Measurements from ENCODE around the gene TOR1B.

TOR1B gene

DNA sequence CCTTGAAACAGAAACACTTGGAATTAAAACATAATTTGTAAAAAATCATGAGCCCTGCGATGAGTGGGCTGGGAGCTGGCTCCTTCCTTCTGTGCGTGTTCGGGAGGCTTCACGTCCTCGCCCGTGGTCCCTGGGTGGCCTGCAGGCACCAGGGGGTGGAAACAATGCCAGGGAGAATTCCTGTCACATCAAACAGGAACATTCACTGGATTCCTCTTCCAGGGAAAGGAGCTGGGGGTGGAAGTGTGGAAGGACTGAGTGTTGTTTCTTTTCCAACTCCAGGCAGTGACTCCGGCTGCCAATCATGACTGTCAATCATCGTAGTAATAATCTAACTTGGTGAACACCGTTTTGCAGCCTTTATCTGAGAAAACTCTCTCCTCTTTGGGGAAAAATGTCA is 10.7 kb downstream of the TOR1B start:
- DNase-seq (ENCODE audit: low read depth in 2 of 3, low spot score in 2 of 3), result no peak

DNA sequence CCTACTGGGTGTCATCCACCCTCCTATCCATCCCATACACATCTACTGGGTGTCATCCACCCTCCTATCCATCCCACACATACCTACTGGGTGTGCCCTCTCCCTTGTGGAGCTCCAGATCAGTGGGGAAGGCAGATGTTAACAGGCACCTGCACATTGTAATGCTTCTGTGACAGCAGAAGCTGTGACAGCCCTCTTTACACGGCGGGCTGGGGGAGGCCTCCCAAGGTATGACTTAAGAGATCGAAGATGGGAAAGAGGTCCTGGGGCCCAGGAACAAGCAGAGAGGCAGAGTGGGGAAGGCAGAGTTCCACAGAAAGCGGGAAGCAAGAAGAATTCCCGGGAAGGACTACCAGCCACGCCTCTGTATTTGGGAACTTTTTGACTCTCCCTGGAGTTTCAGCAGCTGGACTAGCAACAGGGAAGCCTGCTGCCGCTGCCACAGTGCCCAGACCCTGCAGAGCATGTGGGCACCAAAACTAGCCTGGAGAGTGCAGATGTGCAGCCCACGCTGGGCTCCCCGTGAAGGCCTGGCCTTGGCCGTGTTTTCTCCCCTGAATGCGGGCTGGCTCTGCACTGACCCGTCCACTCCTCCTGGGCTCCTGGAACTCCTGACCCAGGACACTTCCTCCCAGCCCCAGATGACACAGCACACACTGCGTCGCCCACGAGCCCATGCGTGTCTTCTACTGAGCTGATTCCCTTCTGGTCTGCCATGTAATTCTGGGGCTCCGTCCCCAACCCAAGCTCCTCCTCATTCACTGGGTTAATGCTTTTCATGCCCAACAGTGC is 11.6 kb downstream of the TOR1B start:
- DNase-seq (ENCODE audit: low read depth in 2 of 3, low spot score in 2 of 3), result no peak

DNA sequence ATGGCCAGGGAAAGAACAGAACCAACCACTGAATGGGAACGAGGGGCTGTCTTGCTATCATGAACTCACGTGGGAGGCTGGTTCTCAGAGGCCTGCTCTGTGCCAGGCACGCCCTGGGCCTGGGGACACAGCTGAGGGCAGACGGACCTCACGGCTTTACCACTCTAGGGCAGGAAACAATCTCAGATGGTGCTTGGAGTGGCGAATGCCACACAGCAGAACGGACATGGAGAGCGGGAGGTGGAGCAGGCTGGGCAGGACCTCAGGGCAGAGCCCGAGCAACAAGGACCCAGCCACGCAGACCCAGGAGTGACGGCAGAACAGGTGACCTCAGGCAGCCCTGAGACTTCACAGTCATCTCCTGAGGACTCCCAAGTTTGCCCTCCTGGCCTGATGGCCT is 12.3 kb downstream of the TOR1B start:
- no peak for DNase-seq (ENCODE audit: low read depth in 2 of 3, low spot score in 2 of 3)

DNA sequence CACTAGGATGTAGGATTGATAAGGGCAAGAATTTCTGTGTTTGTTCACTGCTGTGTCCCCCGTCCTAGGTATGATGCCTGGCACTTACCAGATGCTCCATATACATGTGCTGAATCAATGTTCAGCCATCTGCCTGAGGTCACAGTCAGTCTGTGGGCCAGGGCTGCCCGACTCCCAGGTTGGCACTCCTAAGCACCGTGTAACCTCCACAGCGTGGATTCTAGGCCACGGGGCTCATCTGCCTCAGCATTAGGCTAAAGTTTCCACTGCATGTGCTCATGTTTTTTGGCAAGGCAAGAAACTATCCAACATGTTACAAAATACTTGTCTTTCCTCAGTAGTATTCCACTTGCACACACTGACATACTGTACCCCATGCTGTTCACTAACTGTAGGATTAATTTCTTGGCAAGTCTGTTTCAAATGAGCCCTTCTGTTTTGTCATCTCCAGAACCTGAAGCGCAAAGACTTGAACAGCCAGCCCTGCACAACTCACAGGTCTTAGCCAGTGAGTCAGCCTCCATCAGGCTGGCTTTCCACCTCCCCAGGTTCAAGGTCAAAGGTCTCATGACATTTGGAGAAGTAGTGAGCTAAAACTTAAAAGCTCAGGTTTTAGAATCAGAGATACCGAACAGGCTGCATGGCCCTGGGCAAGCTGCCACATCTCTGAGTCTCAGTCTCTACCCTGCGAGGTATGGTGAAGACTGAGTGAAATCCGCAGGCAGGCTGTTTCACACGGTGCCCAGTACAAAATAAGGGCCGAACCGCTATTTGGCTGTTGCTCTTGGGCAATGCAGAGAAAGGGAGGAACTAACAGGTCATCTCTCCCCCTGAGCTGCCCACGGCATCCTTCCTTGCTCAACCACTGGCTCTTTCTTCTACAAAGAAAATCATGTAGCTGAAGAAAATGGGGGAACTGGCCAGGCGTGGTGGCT is 13.8 kb downstream of the TOR1B start:
- DNase-seq (ENCODE audit: low read depth in 2 of 3, low spot score in 2 of 3), result no peak

DNA sequence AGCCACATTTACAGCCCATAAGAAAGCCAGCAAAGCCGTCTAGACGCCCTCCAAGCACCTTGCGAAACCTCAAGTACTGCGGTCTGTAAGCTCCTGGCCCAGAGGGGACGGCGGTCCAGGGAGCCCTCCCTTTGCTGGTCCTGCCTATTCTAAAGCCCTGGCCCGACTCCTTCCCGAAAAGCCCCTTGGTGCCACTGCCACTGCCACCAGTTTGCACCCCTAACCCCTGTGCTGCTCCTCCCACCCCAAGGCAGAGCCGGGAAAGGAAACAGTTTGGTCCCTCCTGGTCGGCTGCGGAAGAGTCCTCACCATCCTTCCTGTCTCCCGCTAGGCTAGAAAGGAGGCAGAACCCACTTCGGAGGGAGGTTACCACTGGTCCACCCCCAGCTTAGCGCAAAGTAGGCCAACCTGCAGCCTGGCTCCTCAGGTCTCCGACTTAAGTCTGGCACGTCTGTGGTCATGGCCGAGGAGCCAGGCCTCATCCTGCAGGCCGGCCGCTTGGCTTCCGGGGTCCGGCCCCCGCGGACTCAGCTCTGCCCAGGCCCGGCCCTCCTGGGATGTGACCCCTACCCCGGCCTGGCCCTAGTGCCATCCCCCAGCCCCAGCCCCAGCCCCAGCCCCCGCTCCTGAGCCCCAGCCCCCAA is 20.0 kb downstream of the TOR1B start:
- DNase-seq (ENCODE audit: low read depth in 2 of 3, low spot score in 2 of 3), result no peak

DNA sequence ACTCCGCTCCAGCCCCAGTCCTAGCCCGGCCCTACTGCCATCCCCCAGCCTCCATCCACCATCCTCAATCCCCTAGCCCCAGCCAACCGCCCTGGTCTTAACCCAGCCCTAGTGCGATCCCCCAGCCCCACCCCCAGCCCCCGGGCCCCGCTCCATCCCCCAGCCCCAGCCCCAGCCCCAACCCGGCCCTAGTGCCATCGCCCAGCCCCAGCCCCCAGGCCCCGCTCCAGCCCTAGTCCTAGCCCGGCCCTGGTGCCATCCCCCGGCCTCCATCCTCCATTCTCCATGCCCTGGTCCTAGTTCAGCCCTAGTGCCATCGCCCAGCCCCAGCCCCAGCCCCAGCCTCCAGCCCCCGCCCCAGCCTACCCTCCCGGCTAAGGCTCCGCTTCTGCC is 20.6 kb downstream of the TOR1B start:
- DNase-seq (ENCODE audit: low read depth in 2 of 3, low spot score in 2 of 3), result no peak

DNA sequence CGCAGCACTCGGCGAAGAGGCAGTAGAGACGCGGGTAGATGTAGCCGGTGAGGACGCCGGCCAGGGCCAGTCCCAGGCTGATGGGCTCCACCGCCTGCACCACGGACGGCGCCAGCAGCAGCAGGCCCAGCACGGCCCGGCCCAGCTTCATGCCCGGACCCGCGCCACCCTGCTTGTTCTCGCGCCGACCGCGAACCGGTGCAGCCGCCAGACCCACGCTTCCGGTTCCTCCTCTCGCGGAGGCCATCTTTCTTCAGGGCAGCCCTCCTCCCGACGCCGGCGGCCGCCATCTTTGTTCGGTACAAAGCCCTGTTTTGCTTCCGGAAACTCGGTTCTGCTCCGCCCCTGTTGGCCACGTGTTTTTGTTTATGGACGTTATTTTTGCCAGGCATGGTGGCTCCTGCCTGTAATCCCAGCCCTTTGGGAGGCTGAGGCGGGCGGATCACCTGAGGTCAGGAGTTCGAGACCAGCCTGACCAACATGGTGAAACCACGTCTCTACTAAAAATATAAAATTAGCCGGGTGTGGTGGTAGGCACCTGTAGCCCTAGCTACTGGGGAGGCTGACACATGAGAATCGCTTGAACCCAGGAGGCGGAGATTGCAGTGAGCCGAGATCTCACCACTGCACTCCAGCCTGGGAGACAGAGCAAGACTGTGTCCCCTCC is 21.1 kb downstream of the TOR1B start, which contains the start of gene TOR1A:
TOR1A (minus strand) TSS at position 202 of the 667 bp plus-strand sequence; CDS start at position 151, 51 bp downstream.
- peak; percentile 69 to 83 (median 81) for DNase-seq (ENCODE audit: low read depth in 2 of 3, low spot score in 2 of 3)

DNA sequence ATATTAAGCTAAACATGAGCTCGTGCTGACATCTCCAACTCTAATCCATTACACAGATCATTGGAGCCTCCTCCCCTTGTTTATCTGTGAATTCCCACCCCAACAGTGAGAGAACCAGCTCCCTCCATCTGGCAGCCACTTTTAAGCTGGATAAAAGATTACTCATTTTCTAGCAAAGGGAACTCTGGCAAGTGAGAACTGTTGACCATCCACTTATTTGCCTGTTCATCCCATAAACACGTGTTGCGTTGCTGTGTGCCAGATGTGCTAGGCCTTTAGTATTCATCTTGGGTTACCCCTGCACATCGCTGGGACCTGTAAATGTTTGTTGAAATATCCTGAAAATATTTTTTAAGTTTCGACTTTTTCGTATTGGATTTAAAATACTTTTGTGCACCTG is 23.4 kb downstream of the TOR1B start:
- no peak for DNase-seq (ENCODE audit: low read depth in 2 of 3, low spot score in 2 of 3)

DNA sequence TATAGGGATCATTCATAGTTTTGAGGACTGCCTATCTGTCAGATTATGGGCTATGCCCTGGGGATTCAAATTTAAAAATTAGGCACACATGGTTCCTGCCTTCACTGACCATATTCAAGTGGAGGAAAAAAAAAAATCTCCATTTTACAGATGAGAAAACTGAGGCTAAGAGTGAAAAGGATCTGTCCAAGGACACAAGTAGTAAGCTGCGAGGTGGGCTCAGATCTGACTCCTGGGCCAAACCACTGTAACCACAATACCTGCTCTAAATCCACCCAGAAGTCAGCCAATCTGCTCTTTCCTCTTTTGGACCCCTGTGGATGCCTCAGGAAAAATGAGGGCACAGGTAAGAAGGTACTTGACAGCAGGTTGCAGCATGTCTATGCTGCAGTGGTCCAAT is 23.8 kb downstream of the TOR1B start:
- no peak for DNase-seq (ENCODE audit: low read depth in 2 of 3, low spot score in 2 of 3)

DNA sequence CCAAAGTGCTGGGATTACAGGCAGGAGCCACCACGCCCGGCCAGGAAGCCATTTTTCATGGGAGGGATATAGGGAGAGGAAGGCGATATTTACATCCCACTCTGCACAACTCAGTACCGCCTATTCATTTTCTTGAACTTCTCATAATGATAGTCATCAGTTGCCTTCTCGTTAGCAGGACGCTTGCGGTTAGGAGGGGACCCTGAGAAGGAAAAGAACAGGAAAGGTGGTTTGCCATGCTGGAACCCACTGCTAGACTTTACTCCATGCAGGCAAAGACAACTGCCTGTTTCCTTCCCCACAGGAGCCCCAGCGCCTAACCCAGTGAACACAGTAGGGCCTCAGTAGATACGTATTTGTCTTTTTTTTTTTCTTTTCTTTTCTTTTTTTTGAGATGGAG is 25.1 kb downstream of the TOR1B start:
- no peak for DNase-seq (ENCODE audit: low read depth in 2 of 3, low spot score in 2 of 3)

DNA sequence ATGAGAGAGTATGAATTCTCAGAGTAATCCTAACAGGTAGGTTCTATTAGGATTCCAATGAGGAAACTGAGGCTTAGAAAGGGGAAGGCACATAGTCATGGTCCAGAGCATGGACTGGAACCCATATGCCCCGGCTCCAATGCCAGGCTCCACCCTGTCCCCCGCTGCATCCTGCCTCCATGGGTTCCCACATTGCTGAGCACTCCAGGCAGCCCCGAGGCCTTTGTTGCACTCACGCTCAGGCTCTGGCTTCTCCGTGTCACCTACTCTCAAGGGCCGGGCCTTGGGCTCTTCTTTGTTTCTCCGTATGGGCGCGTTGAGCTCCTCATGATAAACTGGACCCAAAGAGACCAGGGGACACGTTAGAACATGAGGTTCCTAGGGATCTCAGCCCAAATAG is 26.0 kb downstream of the TOR1B start:
- DNase-seq (ENCODE audit: low read depth in 2 of 3, low spot score in 2 of 3), result no peak

DNA sequence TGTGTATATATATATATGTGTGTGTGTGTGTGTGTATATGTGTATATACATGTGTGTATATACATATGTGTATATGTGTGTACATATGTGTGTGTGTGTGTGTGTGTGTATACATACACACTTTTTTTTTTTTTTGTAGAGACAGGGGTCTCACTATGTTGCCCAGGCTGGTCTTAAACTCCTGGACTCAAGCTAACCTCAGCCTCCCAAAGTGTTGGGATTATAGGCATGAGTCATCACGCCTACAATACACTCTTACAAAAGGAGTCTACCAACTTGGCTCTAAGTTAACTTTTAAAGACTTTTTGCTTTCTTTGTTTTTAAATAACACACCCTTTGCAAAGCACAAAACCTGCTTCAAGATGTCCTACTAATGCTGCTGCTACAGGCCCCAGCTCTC is 30.0 kb downstream of the TOR1B start:
- DNase-seq (ENCODE audit: low read depth in 2 of 3, low spot score in 2 of 3), result no peak

DNA sequence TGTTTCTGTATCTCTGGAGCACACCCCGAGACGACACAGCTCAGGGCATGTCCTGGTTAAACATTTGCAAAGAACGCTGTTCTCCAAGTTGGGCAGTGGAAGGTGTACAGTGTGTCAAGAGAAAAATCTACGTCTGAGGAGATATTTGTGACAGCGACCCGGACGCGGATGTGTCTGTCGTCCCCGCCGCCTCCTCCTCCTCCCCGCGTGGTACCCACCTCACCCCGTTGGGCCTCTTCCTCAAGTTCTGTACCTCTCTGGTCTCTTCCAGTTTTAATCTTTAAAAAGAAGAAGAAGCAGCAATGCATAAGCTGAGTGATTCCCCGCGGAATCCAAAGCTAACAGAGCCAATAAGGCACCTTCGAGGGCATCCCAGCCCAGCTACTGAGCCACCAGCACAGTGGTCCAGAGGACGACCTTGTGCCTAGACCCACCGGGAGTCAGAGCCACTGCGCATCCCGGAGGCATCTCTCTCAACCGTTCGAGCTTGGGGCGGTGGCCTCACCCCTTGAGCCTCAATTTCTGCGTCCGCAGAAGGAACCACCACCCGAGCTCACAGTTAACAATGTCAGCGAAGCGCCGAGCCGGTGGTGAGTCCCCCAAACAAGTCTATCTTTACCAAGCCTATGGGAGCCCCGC is 31.6 kb downstream of the TOR1B start:
- no peak for DNase-seq (ENCODE audit: low read depth in 2 of 3, low spot score in 2 of 3)

DNA sequence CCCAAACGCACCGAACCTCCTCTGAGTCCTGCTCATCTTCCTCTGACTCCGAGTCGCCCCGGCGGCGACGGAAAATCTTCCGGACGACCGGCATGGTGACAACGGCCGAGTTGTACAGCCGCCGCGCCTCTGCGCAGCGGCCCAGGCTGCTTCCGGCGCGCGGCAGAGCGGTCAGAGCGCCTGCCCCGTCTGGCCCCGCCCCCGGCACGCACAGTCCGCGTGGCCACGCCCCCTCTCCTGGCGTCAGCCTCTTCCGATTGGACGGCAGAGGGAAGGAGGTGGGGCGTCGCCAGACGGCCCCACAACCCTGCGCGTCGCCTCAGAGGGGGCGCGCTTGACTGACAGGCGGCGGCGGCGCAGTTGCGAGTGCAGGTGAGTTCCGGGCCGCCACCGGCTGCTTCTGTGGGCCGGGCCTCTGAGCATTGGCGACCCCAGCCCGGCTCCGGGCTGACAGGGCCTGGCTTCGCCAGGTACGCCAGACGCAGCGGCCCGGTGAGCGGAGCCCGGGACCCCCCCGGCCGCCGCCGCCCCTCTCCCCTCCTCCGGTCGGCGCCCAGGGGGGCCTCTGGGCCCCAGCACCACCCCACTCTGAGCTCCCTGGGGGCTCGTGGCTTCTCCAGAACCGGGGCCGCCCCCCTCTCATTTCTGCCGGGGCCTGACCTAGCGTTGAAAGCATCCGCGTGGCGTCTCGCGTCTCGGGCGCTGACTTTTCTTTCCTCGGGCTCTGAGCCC is 32.3 kb downstream of the TOR1B start, which contains the start of the genes C9orf78 and USP20:
C9orf78 (minus strand) TSS at position 148 of the 732 bp plus-strand sequence; CDS start at position 94, 54 bp downstream.
USP20 (plus strand) TSS at position 331 of the 732 bp plus-strand sequence. CDS start 17,098 bp downstream, outside the sequence.
- DNase-seq (ENCODE audit: low read depth in 2 of 3, low spot score in 2 of 3), result peak; percentile 87 to 94 (median 87)

DNA sequence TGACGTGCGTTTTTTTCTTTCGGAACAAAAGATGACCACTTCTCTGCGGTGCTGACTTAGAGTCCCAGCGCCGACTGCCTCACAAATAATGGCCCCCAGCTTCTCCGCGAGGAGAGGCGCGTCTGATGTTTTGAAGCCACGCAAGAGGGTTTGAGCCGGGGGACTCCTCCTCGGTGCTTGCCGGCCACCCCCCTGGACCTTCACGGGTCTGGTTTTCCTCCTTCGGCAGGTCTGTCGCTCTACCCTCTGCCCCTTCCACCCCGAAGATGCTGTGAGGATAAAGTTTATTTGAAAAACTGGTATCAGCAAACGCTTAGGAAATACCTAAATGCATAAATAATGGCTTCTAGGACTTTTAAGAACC is 32.9 kb downstream of the TOR1B start:
- DNase-seq (ENCODE audit: low read depth in 2 of 3, low spot score in 2 of 3), result no peak

DNA sequence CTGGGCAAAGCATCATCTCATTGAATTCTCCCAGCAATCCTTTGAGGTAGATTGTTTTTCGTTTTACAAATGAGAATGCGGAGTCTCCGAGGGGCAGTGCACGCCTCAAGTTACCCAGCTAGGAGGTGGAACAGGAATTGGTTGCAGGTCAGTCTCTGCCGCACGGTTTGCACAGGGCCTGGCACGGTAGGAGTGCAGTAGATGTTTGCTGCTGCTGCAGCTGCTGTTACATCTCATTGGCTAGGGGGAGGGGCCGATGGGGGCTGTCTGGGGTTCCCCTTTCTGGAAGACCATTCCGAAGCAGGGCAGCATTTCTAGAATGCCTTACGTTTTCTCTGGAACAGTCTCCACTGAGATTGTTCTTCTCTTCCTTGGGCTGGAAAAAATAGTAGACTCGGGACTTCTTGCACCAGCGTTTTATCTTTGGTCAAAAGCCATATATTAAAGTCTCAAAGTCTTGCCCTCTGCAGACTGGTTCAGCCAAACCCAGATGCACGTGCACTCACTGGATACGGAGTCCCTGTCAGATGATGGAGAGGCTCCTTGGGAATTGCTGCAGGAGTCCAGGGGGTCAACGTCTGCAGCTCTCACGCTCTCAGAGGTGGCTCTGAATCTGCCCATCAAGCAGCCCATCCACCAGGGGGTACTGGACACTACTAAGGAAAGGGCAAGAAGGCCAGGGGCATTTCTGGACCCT is 33.5 kb downstream of the TOR1B start:
- no peak for DNase-seq (ENCODE audit: low read depth in 2 of 3, low spot score in 2 of 3)

DNA sequence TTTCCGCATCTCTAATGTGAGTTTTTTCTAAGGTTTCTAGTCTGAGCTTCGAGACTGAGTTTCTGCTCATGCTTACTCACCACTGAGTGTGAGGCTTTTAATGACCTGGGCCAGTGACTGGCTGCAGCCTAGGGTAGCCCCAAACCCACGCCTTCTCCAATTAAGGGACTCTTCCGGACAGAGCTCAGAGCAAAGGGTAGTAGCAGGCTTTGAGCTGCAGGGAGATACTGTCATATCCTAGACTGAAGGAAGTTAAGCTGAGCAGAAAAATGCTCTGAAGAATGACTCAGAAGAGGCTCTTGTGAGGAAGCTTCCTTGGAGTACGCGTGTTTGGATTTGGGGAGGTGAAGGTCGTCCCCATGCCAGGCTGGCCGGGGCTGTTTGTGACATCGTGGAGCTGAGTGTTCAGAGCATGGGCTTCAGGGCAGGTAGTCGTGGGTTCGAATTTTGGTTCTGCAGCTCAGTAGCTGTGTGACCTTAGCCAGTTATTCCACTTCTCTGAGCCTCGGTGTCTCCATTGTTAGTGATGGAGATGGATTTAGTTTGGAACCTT is 35.8 kb downstream of the TOR1B start:
- no peak for DNase-seq (ENCODE audit: low read depth in 2 of 3, low spot score in 2 of 3)

DNA sequence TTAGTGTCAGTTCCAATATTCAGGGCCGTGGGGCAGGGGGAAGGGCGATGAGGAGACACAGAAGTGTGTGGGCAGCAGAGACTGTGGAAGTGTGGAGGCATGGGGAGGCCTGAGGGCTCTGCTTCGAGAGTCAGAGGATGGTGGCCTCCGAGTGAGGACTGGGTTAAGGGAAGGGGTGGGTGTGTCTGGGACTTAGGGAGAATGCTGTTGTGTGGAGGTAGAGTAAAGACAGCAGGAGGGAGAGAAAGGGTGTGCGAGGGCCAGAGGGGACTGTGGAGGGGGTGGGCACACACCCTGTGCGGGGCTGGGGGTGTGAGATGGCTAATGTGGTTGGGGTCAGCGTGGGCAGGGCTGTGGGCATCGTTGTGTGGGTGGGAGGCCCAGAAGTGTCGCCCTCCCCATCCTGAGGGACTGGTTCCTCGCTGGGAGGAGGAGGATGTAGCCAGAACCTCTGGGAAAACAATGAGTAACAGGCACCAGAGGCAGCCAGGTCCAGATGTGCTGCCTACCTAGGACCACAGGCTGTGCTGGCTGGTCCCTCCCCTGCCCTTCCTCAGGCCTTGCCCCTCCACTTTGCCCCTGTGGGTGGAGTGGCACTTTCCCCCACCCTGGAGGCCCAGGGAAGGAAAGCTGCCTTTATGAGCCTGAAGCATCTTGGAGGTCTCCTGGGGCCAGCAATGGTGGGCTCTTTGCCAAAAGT is 36.5 kb downstream of the TOR1B start:
- no peak for DNase-seq (ENCODE audit: low read depth in 2 of 3, low spot score in 2 of 3)
